ENCODE measurements around the gene CDH5.

CDH5 gene

GRCh38 chr16:66406534-66407221 is 40.2 kb downstream of the CDH5 start:
- H3K36me3 ChIP-seq (ENCODE audit: low read depth) = no peaks in the 10 kb centered on the region
- no peaks in the 10 kb centered on the region for H3K9me3 ChIP-seq (ENCODE audit: severe bottlenecking)
- H3K4me3 ChIP-seq (ENCODE audit: severe bottlenecking) = peak overlapping the region; percentile 38
- TF ChIP-seq, protein P1, sequence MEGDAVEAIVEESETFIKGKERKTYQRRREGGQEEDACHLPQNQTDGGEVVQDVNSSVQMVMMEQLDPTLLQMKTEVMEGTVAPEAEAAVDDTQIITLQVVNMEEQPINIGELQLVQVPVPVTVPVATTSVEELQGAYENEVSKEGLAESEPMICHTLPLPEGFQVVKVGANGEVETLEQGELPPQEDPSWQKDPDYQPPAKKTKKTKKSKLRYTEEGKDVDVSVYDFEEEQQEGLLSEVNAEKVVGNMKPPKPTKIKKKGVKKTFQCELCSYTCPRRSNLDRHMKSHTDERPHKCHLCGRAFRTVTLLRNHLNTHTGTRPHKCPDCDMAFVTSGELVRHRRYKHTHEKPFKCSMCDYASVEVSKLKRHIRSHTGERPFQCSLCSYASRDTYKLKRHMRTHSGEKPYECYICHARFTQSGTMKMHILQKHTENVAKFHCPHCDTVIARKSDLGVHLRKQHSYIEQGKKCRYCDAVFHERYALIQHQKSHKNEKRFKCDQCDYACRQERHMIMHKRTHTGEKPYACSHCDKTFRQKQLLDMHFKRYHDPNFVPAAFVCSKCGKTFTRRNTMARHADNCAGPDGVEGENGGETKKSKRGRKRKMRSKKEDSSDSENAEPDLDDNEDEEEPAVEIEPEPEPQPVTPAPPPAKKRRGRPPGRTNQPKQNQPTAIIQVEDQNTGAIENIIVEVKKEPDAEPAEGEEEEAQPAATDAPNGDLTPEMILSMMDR (IDR thresholded peaks at IDR 0.05; ENCODE audit: poor library complexity, severe bottlenecking) = peak; percentile 91
- H3K27me3 ChIP-seq (ENCODE audit: insufficient read depth, poor library complexity, severe bottlenecking) = no peaks in the 10 kb centered on the region
- H3K4me1 ChIP-seq (ENCODE audit: insufficient read depth, poor library complexity, severe bottlenecking) = peaks cover 29% of the 10 kb centered on the region
- no peak for DNase-seq (ENCODE audit: low spot score)
- peak; percentile 55 for ATAC-seq (ENCODE audit: low read depth)
- peak overlapping the region; percentile 97 for H3K27ac ChIP-seq (ENCODE audit: poor library complexity, severe bottlenecking)

- Histone ChIP-seq H3K4me3 (ENCODE audit: severe bottlenecking) (peak overlapping the region; percentile 4), H3K27ac (ENCODE audit: poor library complexity, severe bottlenecking) (peak overlapping the region; percentile 97), H3K4me1 (ENCODE audit: insufficient read depth, poor library complexity, severe bottlenecking) (peaks cover 29% of the 10 kb centered on the region), H3K36me3 (ENCODE audit: low read depth) (no peaks in the 10 kb centered on the region), H3K9me3 (ENCODE audit: severe bottlenecking) (no peaks in the 10 kb centered on the region), H3K27me3 (ENCODE audit: insufficient read depth, poor library complexity, severe bottlenecking) (no peaks in the 10 kb centered on the region)
- TF ChIP-seq, protein P1 (IDR thresholded peaks at IDR 0.05; ENCODE audit: poor library complexity, severe bottlenecking) = no peak
- peak; percentile 91 for ATAC-seq (ENCODE audit: low read depth)
- no peak for DNase-seq (ENCODE audit: low spot score)
Measured at GRCh38 chr16:66408163-66409048, 41.9 kb downstream of the CDH5 start.

DNA sequence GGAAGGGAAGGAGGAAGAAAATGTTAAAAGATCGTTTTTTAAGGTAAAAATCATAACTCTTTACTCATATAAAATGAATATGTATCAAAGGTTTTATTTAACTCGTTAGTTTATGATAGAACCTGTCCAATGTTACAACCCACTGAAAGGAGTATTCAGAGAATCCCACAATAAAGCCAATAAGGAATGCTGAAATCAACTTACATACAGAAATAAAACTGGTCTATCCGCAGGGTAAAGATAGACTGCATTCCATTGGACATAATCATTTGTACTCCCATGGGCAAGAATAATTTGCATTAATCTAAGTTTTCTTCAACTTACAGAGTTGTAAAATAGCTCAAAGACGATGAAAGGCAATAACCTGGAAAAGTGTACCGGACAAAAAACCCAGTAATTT is 42.7 kb downstream of the CDH5 start:
- Histone ChIP-seq H3K27ac (ENCODE audit: poor library complexity, severe bottlenecking) (peak overlapping the region; percentile 97), H3K4me3 (ENCODE audit: severe bottlenecking) (peak overlapping the region; percentile 4), H3K27me3 (ENCODE audit: insufficient read depth, poor library complexity, severe bottlenecking) (no peaks in the 10 kb centered on the region), H3K36me3 (ENCODE audit: low read depth) (no peaks in the 10 kb centered on the region), H3K9me3 (ENCODE audit: severe bottlenecking) (no peaks in the 10 kb centered on the region), H3K4me1 (ENCODE audit: insufficient read depth, poor library complexity, severe bottlenecking) (peaks cover 29% of the 10 kb centered on the region)
- peak; percentile 56 for ATAC-seq (ENCODE audit: low read depth)
- no peak for DNase-seq (ENCODE audit: low spot score)
- TF ChIP-seq, protein P1 (IDR thresholded peaks at IDR 0.05; ENCODE audit: poor library complexity, severe bottlenecking) = no peak

DNA sequence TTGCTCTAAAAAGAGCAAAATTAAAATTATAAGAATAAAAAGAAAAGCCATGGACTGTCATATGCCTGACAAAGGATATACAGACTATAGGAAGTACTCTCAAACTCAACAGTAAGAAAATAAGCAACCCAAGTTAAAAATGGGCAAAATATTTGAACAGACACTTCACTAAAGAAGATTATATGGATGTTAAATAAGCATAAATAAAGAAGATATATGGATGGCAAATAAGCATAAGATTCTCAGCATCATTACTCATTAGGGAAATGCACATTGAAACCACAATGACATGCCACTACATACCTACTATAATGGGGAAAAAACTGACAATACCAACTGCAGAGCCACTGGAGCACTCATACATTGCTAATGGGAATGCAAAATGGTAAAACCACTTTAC is 45.7 kb downstream of the CDH5 start:
- ATAC-seq (ENCODE audit: low read depth) (no peak), DNase-seq (ENCODE audit: low spot score) (no peak)
- TF ChIP-seq, protein P1 (IDR thresholded peaks at IDR 0.05; ENCODE audit: poor library complexity, severe bottlenecking) = no peak
- peaks cover 26% of the 10 kb centered on the region for H3K4me1 ChIP-seq (ENCODE audit: insufficient read depth, poor library complexity, severe bottlenecking)
- H3K36me3 ChIP-seq (ENCODE audit: low read depth) = no peaks in the 10 kb centered on the region
- H3K4me3 ChIP-seq (ENCODE audit: severe bottlenecking) = no peak overlapping the region
- H3K27ac ChIP-seq (ENCODE audit: poor library complexity, severe bottlenecking) = no peak overlapping the region
- no peaks in the 10 kb centered on the region for H3K27me3 ChIP-seq (ENCODE audit: insufficient read depth, poor library complexity, severe bottlenecking)
- peaks cover under 1% of the 10 kb centered on the region for H3K9me3 ChIP-seq (ENCODE audit: severe bottlenecking)
